Measurements from ENCODE around the gene CCNF.

CCNF gene

GRCh38 chr16:2507052-2507659 is 77.9 kb downstream of the CCNF start:
- H3K27ac ChIP-seq, result peak overlapping the region in 10 of 11 experiments; percentile 4 to 76 (median 45); a peak in 14 of 22 replicates
- peaks cover 0 to 63% (median 24%) of the 10 kb centered on the region in 11 experiments; a peak in 17 of 22 replicates for H4K20me1 ChIP-seq
- peak overlapping the region in 10 of 11 experiments; percentile 39 to 96 (median 52); a peak in 20 of 22 replicates for H3K4me2 ChIP-seq
- H3K9me3 ChIP-seq (replicated peaks in 1 of 11), result no peaks in the 10 kb centered on the region
- peaks cover 0 to 25% (median 9%) of the 10 kb centered on the region in 11 experiments; a peak in 14 of 22 replicates for H3K36me3 ChIP-seq
- TF ChIP-seq Cebpa-rat (IDR thresholded peaks at IDR 0.05), result no peak
- peak overlapping the region in 1 of 10 experiments; percentile 12; a peak in 2 of 20 replicates for H3K4me3 ChIP-seq
- peaks cover 32 to 79% (median 54%) of the 10 kb centered on the region in 10 experiments for H3K4me1 ChIP-seq
- peak overlapping the region; percentile 11 to 76 (median 39); a peak in 16 of 22 replicates for H3K9ac ChIP-seq
- no peaks in the 10 kb centered on the region for H3K27me3 ChIP-seq

GRCh38 chr16:2507665-2508064 is 78.4 kb downstream of the CCNF start:
- Histone ChIP-seq H3K9me3 (replicated peaks in 1 of 11) (no peaks in the 10 kb centered on the region), H3K4me3 (peak overlapping the region in 1 of 10 experiments; percentile 12; a peak in 1 of 20 replicates), H3K9ac (peak overlapping the region in 10 of 11 experiments; percentile 11 to 76 (median 41); a peak in 11 of 22 replicates), H4K20me1 (peaks cover 0 to 58% (median 19%) of the 10 kb centered on the region in 11 experiments; a peak in 16 of 22 replicates), H3K36me3 (peaks cover 0 to 20% (median 4%) of the 10 kb centered on the region in 11 experiments; a peak in 12 of 22 replicates), H3K4me2 (peak overlapping the region in 10 of 11 experiments; percentile 39 to 96 (median 52); a peak in 17 of 22 replicates), H3K27ac (peak overlapping the region in 10 of 11 experiments; percentile 4 to 76 (median 45); a peak in 12 of 22 replicates), H3K27me3 (no peaks in the 10 kb centered on the region), H3K4me1 (peaks cover 34 to 79% (median 54%) of the 10 kb centered on the region in 10 experiments)
- TF ChIP-seq Cebpa-rat (IDR thresholded peaks at IDR 0.05), result no peak
